SH-SY5Y (cell line): ENCODE results near the gene DLGAP4.

Source experiments
- GATA2 ChIP-seq: IDR thresholded peaks from 2 replicates; pipeline ENCODE4 v1.6.1; 2011; ENCODE audit warnings: mild to moderate bottlenecking, low read depth, low read length
- GATA3 ChIP-seq: IDR thresholded peaks from 2 replicates; pipeline ENCODE4 v1.6.1; 2011; ENCODE audit warnings: low read depth, mild to moderate bottlenecking, low read length, moderate library complexity

DNA sequence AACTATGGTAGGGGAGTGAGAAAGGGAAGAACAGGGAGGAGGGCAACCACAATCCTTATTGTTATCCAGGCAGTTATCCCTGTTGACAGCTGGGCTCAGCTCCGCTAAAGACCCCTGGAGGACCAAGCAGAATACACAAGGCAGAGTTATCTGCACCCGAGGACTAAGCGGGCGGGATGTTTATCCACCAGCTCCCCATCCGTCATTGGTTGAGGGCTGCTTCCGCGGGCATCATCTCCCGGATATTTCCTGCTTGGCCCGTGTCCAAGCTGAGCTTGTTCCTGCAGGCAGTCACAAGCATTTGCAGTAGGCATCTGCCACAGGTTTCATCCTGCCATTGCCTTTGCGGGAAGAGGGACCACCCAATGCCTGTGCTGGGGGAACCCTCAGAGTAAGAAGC, 102.1 kb downstream of the DLGAP4 start:
- TF ChIP-seq GATA2, result no peak
- TF ChIP-seq GATA3, result no peak
